Stomach (tissue), 4 donors: ENCODE data around the gene CSRP1.

Experiments used
- EP300 ChIP-seq: sonication (generic); formaldehyde crosslinking; IDR thresholded peaks from one replicate; pipeline ENCODE4 v1.6.1; 2017; ENCODE audit warnings: antibody characterized with exemption
- POLR2A ChIP-seq, 4 donors: fragments of 450-650 bp; IDR thresholded peaks; one replicate each; pipeline ENCODE4 v1.6.1; 2016; ENCODE audit warnings: antibody characterized with exemption in 4 of 4, control low read depth in 2 of 4, mild to moderate bottlenecking in 1 of 4, moderate library complexity in 1 of 4
- TF ChIP-seq, protein P1 (sequence below), 7 experiments: fragments of 450-650 bp in 4 of 7; fragments of 200-600 bp in 3 of 7; sonication (generic) in 3 of 7; IDR thresholded peaks; one replicate each; pipeline ENCODE4 v1.5.1; 2016 to 2019; ENCODE audit warnings: antibody characterized with exemption in 7 of 7, control low read depth in 2 of 7, mild to moderate bottlenecking in 1 of 7

DNA sequence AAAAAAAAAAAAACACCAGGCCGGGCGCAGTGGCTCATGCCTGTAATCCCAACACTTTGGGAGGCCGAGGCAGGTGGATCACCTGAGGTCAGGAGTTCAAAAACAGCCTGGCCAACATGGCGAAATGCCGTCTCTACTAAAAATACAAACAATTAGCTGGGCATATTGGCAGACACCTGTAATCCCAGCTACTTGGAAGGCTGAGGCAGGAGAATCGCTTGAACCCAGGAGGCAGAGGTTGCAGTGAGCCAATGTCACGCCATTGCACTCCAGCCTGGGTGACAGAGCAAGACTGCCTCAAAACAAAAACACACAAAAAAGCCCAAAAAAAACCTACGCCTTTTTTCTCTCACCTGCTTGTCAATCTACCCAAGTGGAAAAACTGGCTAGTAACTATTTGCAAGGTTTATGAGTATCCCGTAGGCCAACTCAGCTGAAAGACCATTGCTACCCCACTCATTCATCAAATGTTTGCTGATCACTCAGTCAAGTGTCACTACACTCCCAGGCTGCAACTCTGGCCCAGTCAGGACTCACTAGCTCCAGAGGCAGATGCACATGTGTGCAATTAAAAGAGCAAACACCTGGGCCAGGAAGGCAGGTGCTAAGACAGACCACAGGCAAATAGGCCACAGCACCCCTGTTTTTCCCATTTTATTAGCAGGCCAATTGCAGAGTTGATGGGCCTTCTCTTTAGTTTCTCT is 2.0 kb downstream of the CSRP1 start:
- TF ChIP-seq, protein P1, sequence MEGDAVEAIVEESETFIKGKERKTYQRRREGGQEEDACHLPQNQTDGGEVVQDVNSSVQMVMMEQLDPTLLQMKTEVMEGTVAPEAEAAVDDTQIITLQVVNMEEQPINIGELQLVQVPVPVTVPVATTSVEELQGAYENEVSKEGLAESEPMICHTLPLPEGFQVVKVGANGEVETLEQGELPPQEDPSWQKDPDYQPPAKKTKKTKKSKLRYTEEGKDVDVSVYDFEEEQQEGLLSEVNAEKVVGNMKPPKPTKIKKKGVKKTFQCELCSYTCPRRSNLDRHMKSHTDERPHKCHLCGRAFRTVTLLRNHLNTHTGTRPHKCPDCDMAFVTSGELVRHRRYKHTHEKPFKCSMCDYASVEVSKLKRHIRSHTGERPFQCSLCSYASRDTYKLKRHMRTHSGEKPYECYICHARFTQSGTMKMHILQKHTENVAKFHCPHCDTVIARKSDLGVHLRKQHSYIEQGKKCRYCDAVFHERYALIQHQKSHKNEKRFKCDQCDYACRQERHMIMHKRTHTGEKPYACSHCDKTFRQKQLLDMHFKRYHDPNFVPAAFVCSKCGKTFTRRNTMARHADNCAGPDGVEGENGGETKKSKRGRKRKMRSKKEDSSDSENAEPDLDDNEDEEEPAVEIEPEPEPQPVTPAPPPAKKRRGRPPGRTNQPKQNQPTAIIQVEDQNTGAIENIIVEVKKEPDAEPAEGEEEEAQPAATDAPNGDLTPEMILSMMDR (IDR thresholded peaks at IDR 0.05): no peak
- TF ChIP-seq POLR2A (IDR thresholded peaks at IDR 0.05) (no peak), EP300 (no peak)
